Progenitor cell of endocrine pancreas (in vitro differentiated cells): ENCODE results near the gene STXBP2. TPM values are rescaled to one million over a fixed set of nuclear protein-coding genes. Genes with fewer than 3 reads are reported as not detected.

Experiments
- DNase-seq: peaks from one replicate; pipeline ENCODE4 v3.0.0; 2021; ENCODE audit warnings: low spot score; ENCODE audit not compliant: unreplicated experiment
- H3K27ac Mint-ChIP-seq: 2 replicates; pipeline ENCODE4 v1.8.0; 2021; ENCODE audit warnings: mild to moderate bottlenecking, moderate library complexity, mixed read lengths
- H3K27me3 Mint-ChIP-seq: 2 replicates; pipeline ENCODE4 v1.8.0; 2021; ENCODE audit warnings: mixed read lengths
- H3K36me3 Mint-ChIP-seq: 2 replicates; pipeline ENCODE4 v1.8.0; 2022; ENCODE audit warnings: mixed read lengths; ENCODE audit not compliant: insufficient read depth
- H3K4me1 Mint-ChIP-seq: 2 replicates; pipeline ENCODE4 v1.8.0; 2021; ENCODE audit warnings: low read depth, mixed read lengths
- H3K4me3 Mint-ChIP-seq: 2 replicates; pipeline ENCODE4 v1.8.0; 2021; ENCODE audit warnings: low read depth, mild to moderate bottlenecking, moderate library complexity, mixed read lengths
- H3K9me3 Mint-ChIP-seq: 2 replicates; pipeline ENCODE4 v1.8.0; 2021; ENCODE audit warnings: low read depth, mixed read lengths
- CTCF ChIP-seq: fragments of 200-600 bp; sonication (generic); IDR thresholded peaks from one replicate; pipeline ENCODE4 v1.5.0; 2021; ENCODE audit warnings: antibody characterized with exemption, mild to moderate bottlenecking; ENCODE audit not compliant: unreplicated experiment
- total RNA-seq: library from RNA; stranded (reverse); gene quantifications from 2 replicates; pipeline ENCODE4 v1.2.1, GENCODE V29; 2021

STXBP2 gene
- total RNA-seq, 1 donor from 2014 or later: 141 TPM

GRCh38 chr19:7603919-7604318 lies 33.0 kb upstream of the STXBP2 start:
- Mint-ChIP-seq H3K4me1 (no peaks in the 10 kb centered on the region), H3K4me3 (no peak overlapping the region), H3K27me3 (no peaks in the 10 kb centered on the region), H3K36me3 (peaks cover 14% of the 10 kb centered on the region), H3K9me3 (no peaks in the 10 kb centered on the region), H3K27ac (peak overlapping the region; percentile 71)
- no peak for DNase-seq
- TF ChIP-seq CTCF: no peak

- Mint-ChIP-seq H3K9me3 (no peaks in the 10 kb centered on the region), H3K36me3 (peaks cover 17% of the 10 kb centered on the region), H3K27me3 (no peaks in the 10 kb centered on the region), H3K4me3 (no peak overlapping the region), H3K4me1 (no peaks in the 10 kb centered on the region), H3K27ac (no peak overlapping the region)
- no peak for TF ChIP-seq CTCF
- no peak for DNase-seq
Measured at GRCh38 chr19:7605490-7606222, 31.3 kb upstream of the STXBP2 start.

- Mint-ChIP-seq H3K36me3 (peaks cover 17% of the 10 kb centered on the region), H3K27ac (no peak overlapping the region), H3K4me1 (no peaks in the 10 kb centered on the region), H3K9me3 (no peaks in the 10 kb centered on the region), H3K27me3 (no peaks in the 10 kb centered on the region), H3K4me3 (no peak overlapping the region)
- no peak for TF ChIP-seq CTCF
- no peak for DNase-seq
Measured at GRCh38 chr19:7606289-7606688, 30.6 kb upstream of the STXBP2 start.

- Mint-ChIP-seq H3K27ac (no peak overlapping the region), H3K27me3 (no peaks in the 10 kb centered on the region), H3K9me3 (no peaks in the 10 kb centered on the region), H3K4me1 (no peaks in the 10 kb centered on the region), H3K36me3 (peaks cover 17% of the 10 kb centered on the region), H3K4me3 (no peak overlapping the region)
- DNase-seq: no peak
- no peak for TF ChIP-seq CTCF
Measured at GRCh38 chr19:7607212-7607873, 29.6 kb upstream of the STXBP2 start.

- Mint-ChIP-seq H3K9me3 (no peaks in the 10 kb centered on the region), H3K27ac (no peak overlapping the region), H3K27me3 (no peaks in the 10 kb centered on the region), H3K36me3 (peaks cover 17% of the 10 kb centered on the region), H3K4me3 (no peak overlapping the region), H3K4me1 (no peaks in the 10 kb centered on the region)
- TF ChIP-seq CTCF: no peak
- DNase-seq: no peak
Measured at GRCh38 chr19:7607874-7608560, 28.9 kb upstream of the STXBP2 start.
